SU-DHL-6 (cell line): ENCODE data around the gene HPGDS.

ENCODE experiments used
- H2AFZ ChIP-seq: fragments of 200-600 bp; sonication (generic); 2 replicates; pipeline ENCODE4 v1.6.1; 2014; ENCODE audit warnings: low read depth, mild to moderate bottlenecking, moderate library complexity, mixed read lengths, antibody characterized with exemption, low read length; ENCODE audit not compliant: severe bottlenecking
- H3F3A ChIP-seq: fragments of 200-600 bp; shearing (Covaris generic); 2 replicates; pipeline ENCODE4 v1.6.0; 2016; ENCODE audit warnings: antibody characterized with exemption, mild to moderate bottlenecking; ENCODE audit not compliant: insufficient read depth
- H3K27ac ChIP-seq: fragments of 200-600 bp; sonication (generic); 2 replicates; pipeline ENCODE4 v1.5.1; 2016; ENCODE audit warnings: low read depth, mild to moderate bottlenecking, low read length, moderate library complexity, mixed read lengths
- H3K27me3 ChIP-seq: fragments of 200-600 bp; sonication (generic), shearing (Covaris generic); 2 replicates; pipeline ENCODE4 v1.6.0; 2014; ENCODE audit warnings: mild to moderate bottlenecking, low read length
- H3K36me3 ChIP-seq: fragments of 200-600 bp; sonication (generic); 2 replicates; pipeline ENCODE4 v1.6.1; 2014; ENCODE audit warnings: mild to moderate bottlenecking, low read length, mixed read lengths
- H3K4me2 ChIP-seq: fragments of 300-600, 200-600 bp; shearing (Covaris generic), sonication (generic); 2 replicates; pipeline ENCODE4 v1.6.0; 2014; ENCODE audit warnings: low read length, low read depth, mild to moderate bottlenecking; ENCODE audit not compliant: poor library complexity, severe bottlenecking
- H3K4me3 ChIP-seq: fragments of 200-600 bp; sonication (generic); 2 replicates; pipeline ENCODE4 v1.5.1; 2014; ENCODE audit warnings: antibody characterized with exemption, low read length, mild to moderate bottlenecking, mixed read lengths; ENCODE audit not compliant: insufficient read depth, poor library complexity, severe bottlenecking
- H3K79me2 ChIP-seq: fragments of 200-600 bp; sonication (generic); 2 replicates; pipeline ENCODE4 v1.6.1; 2014; ENCODE audit warnings: mild to moderate bottlenecking, low read length, moderate library complexity; ENCODE audit not compliant: insufficient read depth
- H3K9ac ChIP-seq: fragments of 200-600 bp; sonication (generic); 2 replicates; pipeline ENCODE4 v1.7.0; 2014; ENCODE audit warnings: mild to moderate bottlenecking, low read length
- H3K9me2 ChIP-seq: fragments of 200-600 bp; sonication (generic); replicated peaks from 2 replicates; pipeline ENCODE4 v1.6.1; 2014; ENCODE audit warnings: low read length; ENCODE audit not compliant: insufficient read depth
- H3K9me3 ChIP-seq: fragments of 200-600 bp; sonication (generic); 2 replicates; pipeline ENCODE4 v1.6.1; 2014; ENCODE audit warnings: low read length, mixed read lengths; ENCODE audit not compliant: insufficient read depth
- H4K20me1 ChIP-seq: fragments of 200-600 bp; sonication (generic); 2 replicates; pipeline ENCODE4 v1.6.1; 2014; ENCODE audit warnings: low read depth, mild to moderate bottlenecking, antibody characterized with exemption, low read length, moderate library complexity, mixed read lengths
- CTCF ChIP-seq: fragments of 200-600 bp; sonication (generic); IDR thresholded peaks from one replicate; pipeline ENCODE4 v1.5.1; 2017; ENCODE audit warnings: antibody characterized with exemption, mild to moderate bottlenecking, low read length, moderate library complexity; ENCODE audit not compliant: insufficient read depth, poor library complexity, severe bottlenecking
- EZH2phosphoT487 ChIP-seq: fragments of 200-600 bp; sonication (generic), shearing (Covaris generic); conservative IDR thresholded peaks from 2 replicates; pipeline ENCODE4 v1.6.1; 2018; ENCODE audit warnings: mild to moderate bottlenecking, antibody characterized with exemption, low read length, moderate library complexity, mixed read lengths

Gene HPGDS

GRCh38 chr4:94290245-94290644 lies 52.4 kb downstream of the HPGDS start:
- Histone ChIP-seq H3K36me3 (no peaks in the 10 kb centered on the region), H3K27me3 (no peaks in the 10 kb centered on the region), H3K9me2 (no peaks in the 10 kb centered on the region), H3K9ac (no peak overlapping the region), H3K4me2 (no peak overlapping the region), H2AFZ (no peak overlapping the region), H3F3A (no peaks in the 10 kb centered on the region), H4K20me1 (no peaks in the 10 kb centered on the region), H3K9me3 (no peaks in the 10 kb centered on the region), H3K79me2 (no peaks in the 10 kb centered on the region), H3K4me3 (no peak overlapping the region), H3K27ac (no peak overlapping the region)
- no peak for TF ChIP-seq CTCF
- TF ChIP-seq EZH2phosphoT487: no peak

- Histone ChIP-seq H3K9me3 (no peaks in the 10 kb centered on the region), H3K36me3 (no peaks in the 10 kb centered on the region), H3K4me3 (no peak overlapping the region), H3K4me2 (no peak overlapping the region), H3K9me2 (no peaks in the 10 kb centered on the region), H3K9ac (no peak overlapping the region), H2AFZ (no peak overlapping the region), H3K27ac (no peak overlapping the region), H3K79me2 (no peaks in the 10 kb centered on the region), H3F3A (no peaks in the 10 kb centered on the region), H3K27me3 (no peaks in the 10 kb centered on the region), H4K20me1 (no peaks in the 10 kb centered on the region)
- TF ChIP-seq CTCF: no peak
- no peak for TF ChIP-seq EZH2phosphoT487
Observed at GRCh38 chr4:94285666-94286065, 57.0 kb downstream of the HPGDS start.

GRCh38 chr4:94284889-94285288 lies 57.7 kb downstream of the HPGDS start:
- H3K9me2 ChIP-seq: no peaks in the 10 kb centered on the region
- H3K27ac ChIP-seq: no peak overlapping the region
- no peaks in the 10 kb centered on the region for H3K27me3 ChIP-seq
- H3K4me3 ChIP-seq: no peak overlapping the region
- no peak overlapping the region for H3K9ac ChIP-seq
- no peak overlapping the region for H3K4me2 ChIP-seq
- no peaks in the 10 kb centered on the region for H3K36me3 ChIP-seq
- H3F3A ChIP-seq: no peaks in the 10 kb centered on the region
- no peaks in the 10 kb centered on the region for H3K79me2 ChIP-seq
- no peaks in the 10 kb centered on the region for H3K9me3 ChIP-seq
- H4K20me1 ChIP-seq: no peaks in the 10 kb centered on the region
- TF ChIP-seq EZH2phosphoT487 (no peak), CTCF (no peak)
- no peak overlapping the region for H2AFZ ChIP-seq
